Measurements from ENCODE around the gene GOLGA6L4. TPM values are rescaled to one million over a fixed set of nuclear protein-coding genes. Genes with fewer than 3 reads are reported as not detected.
"Not testable (repeated sequence)": the region's sequence is repeated elsewhere in the genome, so short reads cannot be mapped to it uniquely, and the experiment has no call there.

The GOLGA6L4 gene
- total RNA-seq = 1 to 10 TPM; 1.0 to 1.3 TPM

GRCh38 chr15:84235573-84235972 lies at the start of gene GOLGA6L4:
Gene GOLGA6L4, plus strand, starts transcription at chr15:84235773. Its CDS starts 62 bp downstream, at chr15:84235835.
- peak; percentile 3 for DNase-seq
- CTCF ChIA-PET; H3K9me3 Mint-ChIP-seq; H3K27ac Mint-ChIP-seq; H3K4me1 Mint-ChIP-seq (ENCODE audit: low read depth); H3K27me3 Mint-ChIP-seq; H3K4me3 Mint-ChIP-seq; POLR2A ChIA-PET; ATAC-seq; intact Hi-C loops (cut with micrococcal nuclease); H3K36me3 Mint-ChIP-seq (ENCODE audit: low read depth): not testable (repeated sequence)

DNA sequence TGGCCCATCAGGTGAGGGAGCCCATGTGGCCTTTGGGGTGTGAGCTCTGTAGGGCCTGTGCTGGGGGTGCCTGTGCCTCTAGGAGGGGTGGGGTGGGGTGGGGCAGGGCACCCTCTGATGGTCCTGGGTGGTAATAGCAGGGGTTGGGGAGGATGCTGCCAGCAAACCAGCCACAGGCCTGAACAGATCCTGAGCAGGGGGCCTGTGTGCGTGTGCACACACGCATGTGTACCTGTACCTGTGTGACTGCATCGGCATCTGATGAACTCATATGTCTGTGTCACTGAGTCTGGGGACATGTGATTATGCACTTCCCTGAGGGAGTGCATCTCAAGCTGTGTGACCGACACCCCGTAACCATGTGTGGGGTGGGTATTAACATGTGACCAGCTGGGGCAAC lies 42.6 kb upstream of the GOLGA6L4 start:
- POLR2A ChIA-PET; DNase-seq; H3K4me3 Mint-ChIP-seq; H3K36me3 Mint-ChIP-seq (ENCODE audit: low read depth); CTCF ChIA-PET; H3K9me3 Mint-ChIP-seq; H3K27me3 Mint-ChIP-seq; H3K4me1 Mint-ChIP-seq (ENCODE audit: low read depth); intact Hi-C loops (cut with micrococcal nuclease); H3K27ac Mint-ChIP-seq; ATAC-seq: not testable (repeated sequence)

GRCh38 chr15:84195603-84196002 lies 40.0 kb upstream of the GOLGA6L4 start:
- H3K4me1 Mint-ChIP-seq (ENCODE audit: low read depth); DNase-seq; H3K27me3 Mint-ChIP-seq; POLR2A ChIA-PET; H3K9me3 Mint-ChIP-seq; intact Hi-C loops (cut with micrococcal nuclease); H3K27ac Mint-ChIP-seq; CTCF ChIA-PET; H3K4me3 Mint-ChIP-seq; H3K36me3 Mint-ChIP-seq (ENCODE audit: low read depth): not testable (repeated sequence)
- ATAC-seq = peak; percentile 92

DNA sequence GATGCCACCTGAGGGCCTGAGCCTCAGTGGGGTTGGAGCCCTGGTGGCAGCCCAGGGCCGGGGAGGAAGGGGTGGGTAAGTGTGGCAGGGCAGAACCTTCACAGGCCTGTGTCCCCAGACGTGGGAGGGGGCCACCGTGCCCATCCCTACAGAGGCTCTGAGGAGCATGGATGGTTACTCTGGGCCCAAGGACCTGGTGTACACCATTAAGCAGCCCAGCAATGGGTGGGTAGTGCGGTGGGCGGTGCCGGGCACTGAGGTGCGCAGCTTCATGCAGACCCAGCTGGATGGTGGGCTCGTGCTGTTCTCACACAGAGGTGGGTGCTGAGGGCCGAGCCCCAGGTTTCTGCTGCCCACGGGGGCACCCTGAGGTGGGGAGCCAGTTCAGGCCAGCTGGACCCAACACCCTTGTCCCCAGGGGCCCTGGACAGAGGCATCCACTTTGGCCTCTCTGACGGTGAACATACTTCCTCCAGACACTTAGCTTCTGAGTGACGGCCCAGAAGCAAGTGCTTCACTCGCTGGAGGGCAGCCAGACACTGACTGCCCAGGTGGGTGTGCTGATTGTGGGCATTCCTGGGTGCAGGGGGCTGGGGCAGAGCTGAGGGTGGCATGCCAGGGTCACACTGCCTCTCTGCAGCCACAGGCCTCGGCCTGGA lies 38.9 kb upstream of the GOLGA6L4 start:
- CTCF ChIA-PET; H3K27ac Mint-ChIP-seq; ATAC-seq; H3K4me1 Mint-ChIP-seq (ENCODE audit: low read depth); H3K36me3 Mint-ChIP-seq (ENCODE audit: low read depth); H3K9me3 Mint-ChIP-seq; H3K27me3 Mint-ChIP-seq; intact Hi-C loops (cut with micrococcal nuclease); DNase-seq; POLR2A ChIA-PET; H3K4me3 Mint-ChIP-seq: not testable (repeated sequence)

- H3K27me3 Mint-ChIP-seq; ATAC-seq; H3K4me3 Mint-ChIP-seq; H3K4me1 Mint-ChIP-seq (ENCODE audit: low read depth); H3K9me3 Mint-ChIP-seq; H3K27ac Mint-ChIP-seq; CTCF ChIA-PET; H3K36me3 Mint-ChIP-seq (ENCODE audit: low read depth); POLR2A ChIA-PET; DNase-seq; intact Hi-C loops (cut with micrococcal nuclease): not testable (repeated sequence)
Measured at GRCh38 chr15:84199865-84200264, 35.7 kb upstream of the GOLGA6L4 start.

DNA sequence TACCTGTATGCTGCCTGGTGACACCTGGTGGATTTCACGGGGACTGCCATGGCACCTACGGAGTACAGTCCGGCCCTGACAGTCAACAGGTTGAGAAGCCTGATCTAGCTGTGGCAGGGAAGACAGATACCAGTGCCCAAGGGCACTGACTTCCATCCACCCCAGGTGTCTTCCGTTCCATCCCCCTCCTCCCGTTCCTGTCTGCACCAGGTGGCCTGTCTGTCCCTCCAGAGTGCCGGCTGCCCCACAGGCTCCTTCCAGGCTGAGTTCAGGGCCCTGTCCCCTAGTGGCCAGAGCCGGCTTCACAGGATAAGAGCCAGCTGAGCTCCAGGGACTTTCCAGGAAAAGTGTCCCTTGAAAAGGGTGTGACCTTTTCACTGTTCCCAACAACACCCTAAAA lies 10.9 kb downstream of the GOLGA6L4 start:
- H3K4me1 Mint-ChIP-seq (ENCODE audit: low read depth); H3K36me3 Mint-ChIP-seq (ENCODE audit: low read depth); H3K9me3 Mint-ChIP-seq; H3K27me3 Mint-ChIP-seq; DNase-seq; POLR2A ChIA-PET; intact Hi-C loops (cut with micrococcal nuclease); ATAC-seq; CTCF ChIA-PET; H3K27ac Mint-ChIP-seq: not testable (repeated sequence)
- peak overlapping the region; percentile 19 for H3K4me3 Mint-ChIP-seq
- TF ChIP-seq, protein P1, sequence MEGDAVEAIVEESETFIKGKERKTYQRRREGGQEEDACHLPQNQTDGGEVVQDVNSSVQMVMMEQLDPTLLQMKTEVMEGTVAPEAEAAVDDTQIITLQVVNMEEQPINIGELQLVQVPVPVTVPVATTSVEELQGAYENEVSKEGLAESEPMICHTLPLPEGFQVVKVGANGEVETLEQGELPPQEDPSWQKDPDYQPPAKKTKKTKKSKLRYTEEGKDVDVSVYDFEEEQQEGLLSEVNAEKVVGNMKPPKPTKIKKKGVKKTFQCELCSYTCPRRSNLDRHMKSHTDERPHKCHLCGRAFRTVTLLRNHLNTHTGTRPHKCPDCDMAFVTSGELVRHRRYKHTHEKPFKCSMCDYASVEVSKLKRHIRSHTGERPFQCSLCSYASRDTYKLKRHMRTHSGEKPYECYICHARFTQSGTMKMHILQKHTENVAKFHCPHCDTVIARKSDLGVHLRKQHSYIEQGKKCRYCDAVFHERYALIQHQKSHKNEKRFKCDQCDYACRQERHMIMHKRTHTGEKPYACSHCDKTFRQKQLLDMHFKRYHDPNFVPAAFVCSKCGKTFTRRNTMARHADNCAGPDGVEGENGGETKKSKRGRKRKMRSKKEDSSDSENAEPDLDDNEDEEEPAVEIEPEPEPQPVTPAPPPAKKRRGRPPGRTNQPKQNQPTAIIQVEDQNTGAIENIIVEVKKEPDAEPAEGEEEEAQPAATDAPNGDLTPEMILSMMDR (IDR thresholded peaks at IDR 0.05) = peak; percentile 29
